HL-60/S4 treated with retinoic acid at 250 ng/mL for 4 days and 3 days (cell line): ENCODE measurements around the gene SAMD3.
"Not testable (repeated sequence)": the region's sequence is repeated elsewhere in the genome, so short reads cannot be mapped to it uniquely, and the experiment has no call there.

ENCODE experiments used
- in situ Hi-C: fragments of 300-500 bp; cut with MboI; formaldehyde crosslinking; loops from 2 replicates; pipeline ENCODE4 v1.7.0; 2022; ENCODE audit warnings: low sequenced_read_pairs

The SAMD3 gene

GRCh38 chr6:130212215-130212874 lies 10.4 kb downstream of the SAMD3 start:
- in situ Hi-C loops = no loop called here

- in situ Hi-C loops = no loop called here
Measured at GRCh38 chr6:130211691-130212090, 11.1 kb downstream of the SAMD3 start.

- in situ Hi-C loops = no loop called here
Measured at GRCh38 chr6:130207979-130208649, 14.6 kb downstream of the SAMD3 start.

GRCh38 chr6:130206479-130206878 lies 16.3 kb downstream of the SAMD3 start:
- in situ Hi-C loops = no loop called here

- in situ Hi-C loops = no loop called here
Measured at GRCh38 chr6:130204322-130204721, 18.4 kb downstream of the SAMD3 start.

GRCh38 chr6:130203370-130203769 lies 19.4 kb downstream of the SAMD3 start:
- in situ Hi-C loops = no loop called here

- in situ Hi-C loops = no loop called here
Measured at GRCh38 chr6:130202782-130203181, 20.0 kb downstream of the SAMD3 start.

GRCh38 chr6:130200020-130200419 lies 22.7 kb downstream of the SAMD3 start:
- in situ Hi-C loops = no loop called here

- in situ Hi-C loops = no loop called here
Measured at GRCh38 chr6:130198483-130199035, 24.2 kb downstream of the SAMD3 start.

GRCh38 chr6:130197816-130198482 lies 24.8 kb downstream of the SAMD3 start:
- in situ Hi-C loops = not testable (repeated sequence)

GRCh38 chr6:130194434-130194833 lies 28.3 kb downstream of the SAMD3 start:
- in situ Hi-C loops = not testable (repeated sequence)

- in situ Hi-C loops = no loop called here
Measured at GRCh38 chr6:130190701-130191690, 31.8 kb downstream of the SAMD3 start.

- in situ Hi-C loops = no loop called here
Measured at GRCh38 chr6:130189531-130190397, 33.0 kb downstream of the SAMD3 start.

- in situ Hi-C loops = no loop called here
Measured at GRCh38 chr6:130188207-130188899, 34.4 kb downstream of the SAMD3 start.

- in situ Hi-C loops = no loop called here
Measured at GRCh38 chr6:130187335-130188206, 35.2 kb downstream of the SAMD3 start.

- in situ Hi-C loops = no loop called here
Measured at GRCh38 chr6:130185658-130186057, 37.1 kb downstream of the SAMD3 start.

- in situ Hi-C loops = no loop called here
Measured at GRCh38 chr6:130183271-130184222, 39.2 kb downstream of the SAMD3 start.
